ENCODE results near the gene KMT2C.
"Not testable (repeated sequence)": the region's sequence is repeated elsewhere in the genome, so short reads cannot be mapped to it uniquely, and the experiment has no call there.

Gene KMT2C

DNA sequence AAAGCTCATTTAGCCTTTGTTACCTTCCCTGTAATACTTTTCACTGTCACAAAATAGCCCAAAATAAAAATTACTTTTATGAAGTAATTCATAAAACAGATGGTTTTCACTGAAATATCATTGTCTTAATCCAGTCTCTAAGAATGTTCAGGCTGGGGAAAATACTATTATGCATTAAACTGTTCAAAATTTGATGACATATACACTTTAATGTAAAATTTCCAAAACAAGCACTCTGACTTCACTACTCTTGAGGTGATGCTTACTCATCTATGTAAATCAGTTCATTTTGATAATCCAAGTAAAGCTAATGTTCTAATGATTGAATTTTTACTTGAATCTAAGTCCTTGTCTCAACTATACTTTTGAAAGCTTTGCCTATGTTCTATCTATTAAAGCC lies 127.9 kb downstream of the KMT2C start:
- DNase-seq (ENCODE audit: low read depth), result no peak

DNA sequence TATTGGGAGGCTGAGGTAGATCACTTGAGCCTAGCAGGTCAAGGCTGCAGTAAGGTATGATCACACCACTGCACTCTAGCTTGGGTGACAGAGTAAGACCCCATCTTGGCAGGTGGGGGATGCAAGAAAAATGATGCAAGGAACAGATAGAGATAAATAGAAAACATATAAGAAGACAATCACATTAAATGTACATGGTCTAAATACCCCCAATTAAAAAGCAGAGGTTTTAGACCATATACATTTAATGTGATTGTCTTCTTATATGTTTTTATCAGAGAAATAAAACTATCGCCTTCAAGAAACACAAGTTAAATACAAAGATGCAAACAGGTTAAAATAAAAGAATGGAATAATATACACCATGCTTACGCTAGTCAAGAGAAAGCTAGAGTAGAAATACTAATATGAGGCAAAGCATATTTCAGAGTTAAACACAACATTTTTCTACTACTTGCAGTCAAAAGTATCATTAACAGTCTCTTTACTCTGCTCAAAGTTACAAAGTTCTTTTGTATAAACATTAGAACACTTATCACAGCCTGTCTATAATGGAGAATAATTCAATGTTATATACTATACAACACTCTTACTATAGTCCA lies 136.2 kb downstream of the KMT2C start:
- not testable (repeated sequence) for DNase-seq (ENCODE audit: low read depth)

DNA sequence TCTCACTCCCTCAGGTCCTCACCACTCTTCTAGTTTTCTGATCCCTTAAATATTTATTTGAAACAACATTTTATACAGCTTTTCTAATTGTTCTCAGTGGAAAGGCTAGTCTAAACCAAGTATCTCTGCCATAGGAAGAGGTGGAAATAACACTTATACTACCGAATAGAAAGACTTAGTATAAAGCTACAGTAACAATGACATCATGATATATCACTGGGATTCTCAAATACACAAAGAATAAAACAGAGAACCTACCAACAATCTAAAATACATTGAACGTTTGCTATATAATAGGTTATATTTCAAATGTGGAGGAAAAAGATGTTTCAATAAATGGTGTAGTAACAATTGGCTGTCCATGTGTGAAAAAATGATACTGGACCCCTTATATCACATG lies 142.9 kb downstream of the KMT2C start:
- no peak for DNase-seq (ENCODE audit: low read depth)

GRCh38 chr7:152286972-152287371 lies 148.8 kb downstream of the KMT2C start:
- DNase-seq (ENCODE audit: low read depth), result not testable (repeated sequence)

DNA sequence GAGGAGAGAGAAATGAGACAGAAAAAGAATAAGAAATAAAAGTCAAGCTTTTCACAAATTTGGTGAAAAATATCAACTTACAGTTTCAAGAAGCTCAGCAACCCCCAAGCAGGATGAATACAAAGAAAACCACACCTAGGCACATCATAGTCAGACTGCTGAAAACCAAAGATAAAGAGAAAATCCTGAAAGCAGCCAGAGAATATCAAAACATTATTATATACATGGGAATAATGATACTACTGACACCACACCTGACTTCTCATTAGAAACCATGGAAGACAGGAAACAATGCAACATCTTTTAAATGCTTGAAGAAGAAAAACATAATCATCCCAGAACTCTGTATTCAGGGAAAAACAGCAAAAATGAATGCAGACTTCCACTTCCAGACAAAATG lies 149.6 kb downstream of the KMT2C start:
- not testable (repeated sequence) for DNase-seq (ENCODE audit: low read depth)

DNA sequence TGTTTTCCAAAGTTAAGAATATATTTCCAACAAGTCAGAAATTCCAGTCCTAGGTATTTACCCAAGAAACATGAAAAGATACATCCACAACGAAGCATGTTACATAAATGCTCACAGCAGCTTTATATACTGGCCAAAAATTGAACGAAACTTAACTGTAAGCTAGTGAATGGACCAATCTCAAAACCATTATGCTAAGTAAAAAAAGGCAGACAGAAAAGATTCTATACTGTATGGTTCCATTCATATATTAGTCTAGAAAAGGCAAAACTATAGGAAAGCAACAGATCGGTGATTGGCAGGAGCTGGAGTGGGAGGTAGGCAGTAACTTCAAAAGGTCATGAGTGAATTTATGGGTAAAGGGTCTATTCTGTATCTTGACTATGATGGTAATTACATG lies 150.8 kb downstream of the KMT2C start:
- not testable (repeated sequence) for DNase-seq (ENCODE audit: low read depth)

DNA sequence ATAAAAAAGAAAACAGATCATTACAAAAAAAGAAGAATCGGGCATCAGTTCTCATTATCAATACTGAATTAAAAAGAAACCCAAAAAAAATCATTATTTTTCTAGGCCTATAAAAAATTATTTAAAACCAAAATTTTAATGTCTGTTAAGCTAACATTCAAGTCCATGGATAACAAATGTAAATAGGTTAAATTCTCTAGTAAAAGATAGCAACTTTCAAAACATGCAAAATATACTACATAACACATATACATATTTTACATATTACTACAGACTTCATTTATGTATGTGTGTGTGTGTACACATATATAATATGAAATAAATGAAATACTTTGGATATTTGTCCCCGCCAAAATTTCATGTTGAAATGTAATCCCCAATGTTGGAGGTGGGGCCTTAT lies 158.1 kb downstream of the KMT2C start:
- DNase-seq (ENCODE audit: low read depth), result not testable (repeated sequence)

DNA sequence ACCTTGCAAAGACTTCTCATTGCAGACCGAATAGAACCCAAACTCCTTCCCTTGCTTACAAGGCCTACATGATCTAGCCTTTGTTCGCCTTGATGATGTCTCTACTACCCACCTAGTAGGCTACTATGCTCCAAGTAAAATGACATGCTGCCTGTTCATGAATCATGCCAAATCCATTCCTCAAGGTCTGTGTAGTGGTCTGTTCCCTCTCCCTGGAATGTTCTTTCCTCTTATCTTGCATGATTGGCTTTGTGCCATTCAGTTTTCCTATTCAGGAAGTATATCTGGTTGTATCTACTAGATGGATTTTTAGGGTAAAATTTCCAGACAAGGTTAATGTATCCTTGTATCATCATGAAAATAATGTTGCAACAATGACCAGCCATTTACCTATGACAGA lies 165.4 kb downstream of the KMT2C start:
- not testable (repeated sequence) for DNase-seq (ENCODE audit: low read depth)

DNA sequence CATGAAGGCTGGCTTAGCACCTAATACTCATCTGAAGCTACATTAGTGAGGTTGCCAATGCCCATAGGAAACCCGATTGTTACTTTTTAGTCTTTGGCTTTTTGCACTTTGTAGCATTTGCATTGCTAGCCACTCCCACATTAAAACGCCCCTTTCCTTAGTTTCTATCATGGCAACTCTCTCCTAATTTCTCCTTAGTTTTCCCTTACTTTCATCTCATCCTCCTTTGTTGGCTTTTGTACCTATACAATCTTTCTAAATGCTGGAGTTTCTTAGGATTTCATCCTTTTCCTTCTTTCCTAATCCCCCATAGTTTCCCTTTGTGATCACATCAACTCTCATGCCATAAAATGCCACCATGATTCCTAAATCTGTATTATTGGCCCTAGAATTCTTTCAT lies 168.9 kb downstream of the KMT2C start:
- DNase-seq (ENCODE audit: low read depth), result not testable (repeated sequence)

GRCh38 chr7:152264915-152265314 lies 170.9 kb downstream of the KMT2C start:
- not testable (repeated sequence) for DNase-seq (ENCODE audit: low read depth)

- not testable (repeated sequence) for DNase-seq (ENCODE audit: low read depth)
Observed at GRCh38 chr7:152262146-152262545, 173.7 kb downstream of the KMT2C start.

DNA sequence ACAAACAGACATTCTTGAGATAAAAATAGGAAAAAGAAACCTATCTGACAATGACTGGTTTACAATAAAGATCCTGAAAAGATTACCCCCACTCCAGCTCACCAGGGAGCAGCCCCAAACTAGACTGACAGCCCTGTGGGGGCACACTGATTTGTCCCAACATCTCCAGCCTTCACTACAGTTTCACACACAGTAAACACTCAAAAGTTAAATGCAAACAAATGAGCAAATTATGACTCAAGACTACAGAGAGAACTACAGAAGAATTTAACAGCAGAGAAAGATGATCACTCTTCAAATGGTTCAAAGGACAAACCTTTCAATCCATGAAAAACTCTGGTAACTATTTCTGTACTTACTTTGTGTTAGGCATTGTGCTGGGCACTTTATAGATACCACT lies 176.2 kb downstream of the KMT2C start:
- not testable (repeated sequence) for DNase-seq (ENCODE audit: low read depth)

- DNase-seq (ENCODE audit: low read depth), result not testable (repeated sequence)
Observed at GRCh38 chr7:152247851-152248250, 188.0 kb downstream of the KMT2C start.

DNA sequence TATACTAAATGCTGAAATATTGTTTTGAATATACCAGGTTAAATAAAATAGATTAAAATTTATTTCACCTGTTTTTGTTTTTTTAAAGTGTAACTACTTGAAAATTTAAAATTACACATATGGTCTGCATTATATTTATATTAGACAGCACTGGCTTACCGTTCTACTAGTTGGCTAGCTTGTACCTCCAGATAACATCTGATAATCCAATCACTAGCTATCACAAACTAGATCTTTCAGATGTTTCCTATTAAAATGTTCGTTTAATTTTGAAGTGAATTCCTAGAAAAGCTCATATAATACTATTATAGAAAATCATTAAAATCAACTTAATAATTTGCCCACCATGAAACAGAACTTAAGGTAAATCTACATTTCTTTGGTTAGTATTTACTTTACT lies 190.4 kb downstream of the KMT2C start:
- not testable (repeated sequence) for DNase-seq (ENCODE audit: low read depth)

GRCh38 chr7:152243464-152243863 lies 192.3 kb downstream of the KMT2C start:
- not testable (repeated sequence) for DNase-seq (ENCODE audit: low read depth)

GRCh38 chr7:152241301-152241700 lies 194.5 kb downstream of the KMT2C start:
- not testable (repeated sequence) for DNase-seq (ENCODE audit: low read depth)

GRCh38 chr7:152236306-152236705 lies 199.5 kb downstream of the KMT2C start:
- DNase-seq (ENCODE audit: low read depth), result not testable (repeated sequence)

- not testable (repeated sequence) for DNase-seq (ENCODE audit: low read depth)
Observed at GRCh38 chr7:152234421-152234820, 201.4 kb downstream of the KMT2C start.

GRCh38 chr7:152231089-152231488 lies 204.7 kb downstream of the KMT2C start:
- DNase-seq (ENCODE audit: low read depth), result no peak

DNA sequence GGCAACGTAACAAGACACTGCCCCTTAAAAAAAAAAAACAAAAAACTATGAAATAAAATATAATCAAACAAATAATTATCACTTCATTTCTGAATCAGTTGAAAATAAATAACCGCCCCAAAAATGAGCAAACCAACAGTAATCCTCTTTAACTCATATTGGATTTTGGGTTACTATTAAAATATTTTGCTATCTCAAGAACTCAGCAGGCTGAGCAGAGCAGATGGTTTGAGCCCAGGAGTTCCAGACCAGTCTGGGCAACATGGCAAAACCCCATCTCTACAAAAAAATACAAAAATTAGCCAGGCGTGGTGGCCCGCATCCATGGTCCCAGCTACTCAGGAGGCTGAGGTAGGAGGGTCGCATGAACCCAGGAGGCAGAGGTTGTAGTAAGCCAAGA lies 216.2 kb downstream of the KMT2C start:
- not testable (repeated sequence) for DNase-seq (ENCODE audit: low read depth)

DNA sequence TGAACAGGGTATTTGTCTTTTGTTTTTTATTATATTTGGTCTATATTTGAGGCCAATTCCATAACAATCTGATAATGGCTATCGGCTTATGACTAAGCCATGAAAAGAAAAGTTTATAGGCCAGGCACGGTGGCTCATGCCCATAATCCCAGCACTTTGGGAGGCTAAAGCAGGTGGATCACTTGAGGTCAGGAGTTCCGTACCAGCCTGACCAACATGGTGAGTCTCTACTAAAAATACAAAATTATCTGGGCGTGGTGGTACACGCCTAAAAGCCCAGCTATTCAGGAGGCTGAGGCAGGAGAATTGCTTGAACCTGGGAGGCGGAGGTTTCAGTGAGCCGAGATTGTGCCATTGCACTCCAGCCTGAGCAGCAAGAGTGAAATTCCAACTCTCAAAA lies 227.0 kb downstream of the KMT2C start:
- DNase-seq (ENCODE audit: low read depth), result not testable (repeated sequence)

GRCh38 chr7:152204417-152204816 lies 231.4 kb downstream of the KMT2C start:
- DNase-seq (ENCODE audit: low read depth), result not testable (repeated sequence)

- no peak for DNase-seq (ENCODE audit: low read depth)
Observed at GRCh38 chr7:152203095-152203494, 232.7 kb downstream of the KMT2C start.

DNA sequence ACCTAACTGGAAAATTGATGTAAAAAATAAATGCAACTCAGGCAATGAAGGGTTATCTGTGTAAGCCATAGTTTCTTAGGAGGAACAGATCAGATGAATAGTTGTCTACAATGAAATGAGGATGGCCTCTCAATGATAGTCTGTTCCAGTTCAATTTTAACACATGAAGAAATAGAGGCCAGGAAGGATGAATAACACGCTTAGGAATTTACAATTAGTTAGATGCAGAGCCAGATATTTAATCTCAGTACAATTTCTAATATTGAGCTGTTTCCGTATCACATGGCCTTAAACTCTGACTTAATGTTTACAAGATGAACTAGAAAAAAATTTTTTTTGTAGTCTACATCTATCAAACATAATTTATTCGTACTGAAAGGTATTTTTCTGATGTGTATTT lies 233.7 kb downstream of the KMT2C start:
- no peak for DNase-seq (ENCODE audit: low read depth)

Data from activated T-cell treated with anti-CD3 and anti-CD28 coated beads for 1 hour (primary cell).